DOHH2 (cell line): ENCODE results near the gene CEP68.
"Not testable (repeated sequence)": the region's sequence is repeated elsewhere in the genome, so short reads cannot be mapped to it uniquely, and the experiment has no call there.

Source experiments
- CTCF ChIP-seq: fragments of 200-600 bp; sonication (generic); IDR thresholded peaks from one replicate; pipeline ENCODE4 v1.5.1; 2014; ENCODE audit warnings: antibody characterized with exemption, mild to moderate bottlenecking, low read depth, low read length; ENCODE audit not compliant: poor library complexity, severe bottlenecking
- EZH2phosphoT487 ChIP-seq: fragments of 200-600 bp; sonication (generic); IDR thresholded peaks from 2 replicates; pipeline ENCODE4 v1.6.1; 2017; ENCODE audit warnings: borderline replicate concordance, mild to moderate bottlenecking, antibody characterized with exemption, low read length, moderate library complexity, mixed read lengths

GRCh38 chr2:65033667-65034066, 22.5 kb upstream of the CEP68 start:
- not testable (repeated sequence) for TF ChIP-seq CTCF, EZH2phosphoT487
